Measurements from ENCODE around the gene PXDN.
"Not testable (repeated sequence)": the region's sequence is repeated elsewhere in the genome, so short reads cannot be mapped to it uniquely, and the experiment has no call there.

The PXDN gene

DNA sequence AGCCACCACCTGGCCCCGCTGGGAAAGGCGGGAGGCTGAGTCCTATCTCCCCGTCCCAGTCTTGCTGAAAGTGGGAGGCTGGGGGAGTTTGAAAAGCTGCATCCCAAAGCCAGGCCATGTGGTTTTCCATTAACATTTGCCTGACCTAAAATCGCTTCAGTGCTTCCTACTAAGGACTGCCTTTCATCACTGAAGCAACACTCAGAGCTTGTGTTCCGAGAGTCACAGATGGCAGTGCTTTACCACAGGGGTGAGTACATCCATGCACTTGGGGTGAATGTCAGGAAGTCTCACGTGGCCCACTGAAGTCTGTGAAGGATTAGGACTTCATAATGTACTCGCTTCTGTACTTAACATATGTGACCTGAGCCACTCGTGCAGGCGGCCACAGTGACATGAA is 43.3 kb downstream of the PXDN start:
- Histone ChIP-seq H2AFZ (ENCODE audit: low read length, unreplicated experiment) (no peak overlapping the region), H3K27me3 (ENCODE audit: insufficient read depth, low read length) (no peaks in the 10 kb centered on the region), H3K4me1 (ENCODE audit: control insufficient read depth, insufficient read depth, low read length, unreplicated experiment) (no peaks in the 10 kb centered on the region), H3K27ac (ENCODE audit: low read depth, low read length) (no peak overlapping the region), H3K79me2 (ENCODE audit: control insufficient read depth, insufficient read depth, low read length, unreplicated experiment) (peaks cover 54% of the 10 kb centered on the region), H3K4me3 (ENCODE audit: low read depth, low read length) (no peak overlapping the region), H3K36me3 (ENCODE audit: insufficient read depth, low read length) (peaks cover 7% of the 10 kb centered on the region)

DNA sequence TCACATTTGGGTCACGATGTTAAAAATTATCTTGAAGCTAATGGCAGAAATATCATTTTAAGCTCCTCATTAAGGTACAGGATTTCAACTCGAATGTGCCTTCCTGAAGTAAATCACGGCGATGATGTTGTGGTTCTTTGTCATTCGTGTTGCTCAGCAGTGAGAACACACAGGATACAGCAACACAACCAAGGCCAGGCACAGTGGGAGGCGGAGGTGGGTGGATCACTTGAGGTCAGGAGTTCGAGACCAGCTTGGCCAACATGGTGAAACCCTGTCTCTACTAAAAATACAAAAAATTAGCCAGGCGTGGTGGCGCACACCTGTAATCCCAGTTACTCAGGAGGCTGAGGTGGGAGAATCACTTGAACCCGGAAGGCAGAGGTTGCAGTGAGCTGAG is 43.9 kb downstream of the PXDN start:
- H3K4me3 ChIP-seq (ENCODE audit: low read depth, low read length); H3K27ac ChIP-seq (ENCODE audit: low read depth, low read length); H3K4me1 ChIP-seq (ENCODE audit: control insufficient read depth, insufficient read depth, low read length, unreplicated experiment); H2AFZ ChIP-seq (ENCODE audit: low read length, unreplicated experiment); H3K27me3 ChIP-seq (ENCODE audit: insufficient read depth, low read length); H3K36me3 ChIP-seq (ENCODE audit: insufficient read depth, low read length): not testable (repeated sequence)
- H3K79me2 ChIP-seq (ENCODE audit: control insufficient read depth, insufficient read depth, low read length, unreplicated experiment): peaks cover 51% of the 10 kb centered on the region

- no peaks in the 10 kb centered on the region for H3K27me3 ChIP-seq (ENCODE audit: insufficient read depth, low read length)
- H3K4me1 ChIP-seq (ENCODE audit: control insufficient read depth, insufficient read depth, low read length, unreplicated experiment): no peaks in the 10 kb centered on the region
- peaks cover 61% of the 10 kb centered on the region for H3K79me2 ChIP-seq (ENCODE audit: control insufficient read depth, insufficient read depth, low read length, unreplicated experiment)
- H2AFZ ChIP-seq (ENCODE audit: low read length, unreplicated experiment): no peak overlapping the region
- H3K36me3 ChIP-seq (ENCODE audit: insufficient read depth, low read length): peaks cover 7% of the 10 kb centered on the region
- no peak overlapping the region for H3K4me3 ChIP-seq (ENCODE audit: low read depth, low read length)
- no peak overlapping the region for H3K27ac ChIP-seq (ENCODE audit: low read depth, low read length)
These were observed 45.9 kb downstream of the PXDN start for GRCh38 chr2:1698188-1698945.

- Histone ChIP-seq H3K4me1 (ENCODE audit: control insufficient read depth, insufficient read depth, low read length, unreplicated experiment) (no peaks in the 10 kb centered on the region), H3K27ac (ENCODE audit: low read depth, low read length) (no peak overlapping the region), H3K4me3 (ENCODE audit: low read depth, low read length) (no peak overlapping the region), H3K27me3 (ENCODE audit: insufficient read depth, low read length) (no peaks in the 10 kb centered on the region), H2AFZ (ENCODE audit: low read length, unreplicated experiment) (no peak overlapping the region), H3K79me2 (ENCODE audit: control insufficient read depth, insufficient read depth, low read length, unreplicated experiment) (peaks cover 65% of the 10 kb centered on the region), H3K36me3 (ENCODE audit: insufficient read depth, low read length) (peaks cover 7% of the 10 kb centered on the region)
These were observed 46.7 kb downstream of the PXDN start for GRCh38 chr2:1697601-1698000.

- H3K36me3 ChIP-seq (ENCODE audit: insufficient read depth, low read length): peaks cover 7% of the 10 kb centered on the region
- H3K4me1 ChIP-seq (ENCODE audit: control insufficient read depth, insufficient read depth, low read length, unreplicated experiment): no peaks in the 10 kb centered on the region
- H2AFZ ChIP-seq (ENCODE audit: low read length, unreplicated experiment): no peak overlapping the region
- no peaks in the 10 kb centered on the region for H3K27me3 ChIP-seq (ENCODE audit: insufficient read depth, low read length)
- peaks cover 60% of the 10 kb centered on the region for H3K79me2 ChIP-seq (ENCODE audit: control insufficient read depth, insufficient read depth, low read length, unreplicated experiment)
- H3K4me3 ChIP-seq (ENCODE audit: low read depth, low read length): no peak overlapping the region
- no peak overlapping the region for H3K27ac ChIP-seq (ENCODE audit: low read depth, low read length)
These were observed 47.8 kb downstream of the PXDN start for GRCh38 chr2:1696472-1696871.

DNA sequence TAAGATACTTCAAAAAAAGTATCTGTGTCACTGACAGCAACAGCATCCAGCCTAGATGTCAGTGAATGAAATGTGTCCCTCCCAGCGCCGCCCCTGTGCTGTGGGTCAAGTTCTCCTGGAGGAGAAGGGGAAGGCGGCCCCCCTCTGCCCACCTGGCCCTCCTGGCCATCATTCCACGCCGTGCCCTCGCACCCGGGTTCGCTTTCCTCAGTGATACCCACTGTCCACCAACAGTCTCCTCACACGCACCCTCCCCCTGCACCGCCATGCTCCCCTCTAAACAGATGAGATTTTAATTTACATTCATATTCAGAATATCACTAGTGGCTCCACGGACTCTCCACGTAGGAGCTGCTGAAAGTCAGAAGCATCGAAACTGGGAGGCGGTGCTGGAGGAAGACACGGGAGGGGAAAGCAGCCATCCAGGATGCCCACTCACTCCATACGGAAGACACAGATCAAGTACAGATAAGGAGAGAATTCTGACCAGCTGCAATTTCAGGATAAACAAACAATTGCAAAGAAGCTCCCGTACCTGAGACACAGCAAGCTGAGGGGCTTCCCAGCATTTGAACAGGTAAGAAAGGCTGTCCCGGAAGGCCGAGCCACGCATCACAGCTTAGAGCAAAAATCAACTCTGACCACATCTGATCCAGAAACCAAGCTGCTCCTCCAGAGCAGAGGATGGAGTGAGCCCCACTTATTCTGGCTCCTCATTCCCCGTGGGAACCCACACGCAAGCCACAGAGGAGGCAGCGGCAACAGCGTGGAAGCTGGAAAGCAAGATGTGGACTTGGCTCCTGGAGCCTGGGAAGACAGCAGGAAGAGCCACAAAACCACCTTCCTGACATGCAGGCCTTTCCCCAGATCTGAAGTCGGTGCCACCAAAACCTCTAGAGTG is 49.7 kb downstream of the PXDN start:
- Histone ChIP-seq H2AFZ (ENCODE audit: low read length, unreplicated experiment) (no peak overlapping the region), H3K79me2 (ENCODE audit: control insufficient read depth, insufficient read depth, low read length, unreplicated experiment) (peaks cover 47% of the 10 kb centered on the region), H3K27ac (ENCODE audit: low read depth, low read length) (no peak overlapping the region), H3K36me3 (ENCODE audit: insufficient read depth, low read length) (peaks cover 15% of the 10 kb centered on the region), H3K27me3 (ENCODE audit: insufficient read depth, low read length) (no peaks in the 10 kb centered on the region), H3K4me3 (ENCODE audit: low read depth, low read length) (no peak overlapping the region), H3K4me1 (ENCODE audit: control insufficient read depth, insufficient read depth, low read length, unreplicated experiment) (no peaks in the 10 kb centered on the region)

DNA sequence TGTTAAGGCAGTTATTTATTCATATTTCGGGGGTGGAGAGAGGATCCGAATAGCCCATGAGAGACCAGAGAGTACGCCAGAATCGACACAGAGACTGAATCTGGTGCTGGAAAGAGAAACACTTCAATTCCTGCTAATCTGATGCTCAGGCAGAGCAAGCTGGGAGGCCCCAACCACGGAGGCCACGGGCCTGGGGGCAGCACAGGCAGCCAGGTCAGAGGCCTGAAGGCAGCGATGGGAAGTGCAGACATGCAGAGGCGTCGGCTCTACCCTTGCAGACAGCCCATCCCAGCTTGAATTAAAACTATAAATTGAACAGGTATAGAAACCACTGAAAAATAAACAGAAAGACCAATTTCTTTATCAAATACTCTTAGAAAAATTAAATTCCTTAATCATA is 50.6 kb downstream of the PXDN start:
- Histone ChIP-seq H2AFZ (ENCODE audit: low read length, unreplicated experiment) (no peak overlapping the region), H3K4me3 (ENCODE audit: low read depth, low read length) (no peak overlapping the region), H3K79me2 (ENCODE audit: control insufficient read depth, insufficient read depth, low read length, unreplicated experiment) (peaks cover 43% of the 10 kb centered on the region), H3K27ac (ENCODE audit: low read depth, low read length) (no peak overlapping the region), H3K36me3 (ENCODE audit: insufficient read depth, low read length) (peaks cover 15% of the 10 kb centered on the region), H3K27me3 (ENCODE audit: insufficient read depth, low read length) (no peaks in the 10 kb centered on the region), H3K4me1 (ENCODE audit: control insufficient read depth, insufficient read depth, low read length, unreplicated experiment) (no peaks in the 10 kb centered on the region)

DNA sequence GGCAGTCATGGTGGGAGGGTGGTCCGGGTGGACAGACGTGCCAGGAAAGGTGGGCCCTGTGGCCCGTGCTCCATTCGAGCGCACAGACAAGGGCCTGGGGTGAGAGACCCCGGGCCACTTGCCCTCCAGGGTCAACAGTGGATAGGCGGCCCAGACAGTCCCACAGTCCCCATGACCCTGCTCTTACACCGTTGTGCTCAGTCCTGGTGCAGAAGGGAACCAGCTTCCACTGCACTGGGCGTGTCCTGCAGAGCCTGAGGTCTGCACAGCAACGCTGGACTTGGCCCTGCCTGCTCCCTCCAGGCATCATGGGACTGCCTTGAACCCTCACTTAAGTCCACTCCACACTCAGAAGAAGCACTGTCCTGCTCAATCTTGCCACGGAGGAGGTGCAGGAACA is 52.0 kb downstream of the PXDN start:
- no peaks in the 10 kb centered on the region for H3K4me1 ChIP-seq (ENCODE audit: control insufficient read depth, insufficient read depth, low read length, unreplicated experiment)
- H2AFZ ChIP-seq (ENCODE audit: low read length, unreplicated experiment): no peak overlapping the region
- no peaks in the 10 kb centered on the region for H3K27me3 ChIP-seq (ENCODE audit: insufficient read depth, low read length)
- peaks cover 15% of the 10 kb centered on the region for H3K36me3 ChIP-seq (ENCODE audit: insufficient read depth, low read length)
- no peak overlapping the region for H3K4me3 ChIP-seq (ENCODE audit: low read depth, low read length)
- peaks cover 32% of the 10 kb centered on the region for H3K79me2 ChIP-seq (ENCODE audit: control insufficient read depth, insufficient read depth, low read length, unreplicated experiment)
- H3K27ac ChIP-seq (ENCODE audit: low read depth, low read length): no peak overlapping the region

DNA sequence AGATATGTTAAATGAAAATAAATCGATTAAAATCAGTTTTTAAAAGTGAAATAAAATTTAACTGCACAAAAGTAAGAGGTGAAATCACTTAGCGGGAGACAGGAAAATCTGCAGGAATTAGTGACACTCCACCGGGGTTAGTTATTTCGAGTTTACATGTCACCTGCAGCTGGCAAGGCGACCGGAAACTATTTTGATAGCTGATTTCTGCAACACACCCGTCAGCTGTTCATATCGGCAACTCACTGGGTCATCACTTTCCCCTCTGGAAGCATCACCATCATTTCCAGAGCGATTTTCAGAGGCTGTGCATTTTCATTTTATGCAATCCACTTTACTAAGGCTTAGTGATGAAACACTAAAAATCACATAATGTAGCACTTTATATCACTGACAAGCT is 52.9 kb downstream of the PXDN start:
- Histone ChIP-seq H3K4me1 (ENCODE audit: control insufficient read depth, insufficient read depth, low read length, unreplicated experiment) (peaks cover 3% of the 10 kb centered on the region), H3K4me3 (ENCODE audit: low read depth, low read length) (no peak overlapping the region), H2AFZ (ENCODE audit: low read length, unreplicated experiment) (no peak overlapping the region), H3K27me3 (ENCODE audit: insufficient read depth, low read length) (no peaks in the 10 kb centered on the region), H3K36me3 (ENCODE audit: insufficient read depth, low read length) (peaks cover 11% of the 10 kb centered on the region), H3K79me2 (ENCODE audit: control insufficient read depth, insufficient read depth, low read length, unreplicated experiment) (peaks cover 22% of the 10 kb centered on the region), H3K27ac (ENCODE audit: low read depth, low read length) (no peak overlapping the region)

DNA sequence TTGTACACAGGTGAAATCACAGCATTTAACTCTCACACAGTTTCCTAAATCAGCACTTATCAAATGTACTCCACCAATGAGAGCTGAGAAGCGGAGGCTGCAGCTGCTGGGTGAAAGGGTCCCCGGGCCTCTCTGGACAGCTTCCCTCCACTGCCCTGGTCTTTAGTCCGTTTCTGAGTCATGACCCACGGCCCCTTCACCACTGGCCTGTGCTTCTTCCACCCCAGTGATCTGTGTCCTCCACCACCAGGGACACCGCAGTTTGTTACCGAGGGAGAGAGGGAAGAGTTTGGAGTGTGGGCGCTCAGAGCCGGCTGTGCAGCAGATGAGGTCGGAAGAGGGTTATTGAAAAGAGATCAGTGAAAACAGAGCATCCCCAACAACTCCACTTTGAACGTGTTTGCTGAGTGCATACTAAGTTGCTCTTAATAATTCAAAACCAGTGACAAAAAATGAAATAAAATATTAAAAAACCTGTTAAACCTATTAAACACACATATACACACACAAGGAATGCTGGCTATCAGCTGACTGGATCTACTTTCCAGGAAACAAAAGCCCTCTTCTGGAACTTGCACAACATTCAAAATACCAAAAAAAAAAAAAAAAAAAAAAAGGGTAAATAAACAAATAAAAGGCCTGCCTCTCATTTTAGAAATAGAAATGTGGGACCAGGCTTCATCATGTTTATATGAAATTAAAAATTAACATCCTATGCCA is 54.1 kb downstream of the PXDN start:
- H3K27ac ChIP-seq (ENCODE audit: low read depth, low read length): no peak overlapping the region
- peaks cover 8% of the 10 kb centered on the region for H3K36me3 ChIP-seq (ENCODE audit: insufficient read depth, low read length)
- H2AFZ ChIP-seq (ENCODE audit: low read length, unreplicated experiment): no peak overlapping the region
- H3K27me3 ChIP-seq (ENCODE audit: insufficient read depth, low read length): no peaks in the 10 kb centered on the region
- peaks cover 9% of the 10 kb centered on the region for H3K4me1 ChIP-seq (ENCODE audit: control insufficient read depth, insufficient read depth, low read length, unreplicated experiment)
- no peak overlapping the region for H3K4me3 ChIP-seq (ENCODE audit: low read depth, low read length)
- H3K79me2 ChIP-seq (ENCODE audit: control insufficient read depth, insufficient read depth, low read length, unreplicated experiment): peaks cover 17% of the 10 kb centered on the region

Data from ACC112 (cell line).